Measurements from ENCODE around the gene POLR2E. TPM values are rescaled to one million over a fixed set of nuclear protein-coding genes. Genes with fewer than 3 reads are reported as not detected.

The POLR2E gene
- total and polyA plus RNA-seq, 10 of the 15 experiments (the other 5 are each of a cell fraction or from before 2014, with no cell fraction given), result 4.0 to 487 (median 200) TPM

GRCh38 chr19:1067341-1067957, 27.7 kb downstream of the POLR2E start (continued):
- TF ChIP-seq E4F1 (IDR thresholded peaks at IDR 0.05; ENCODE audit: borderline replicate concordance, partially characterized antibody), result no peak
- no peak for TF ChIP-seq USF1 (IDR thresholded peaks at IDR 0.05; ENCODE audit: borderline replicate concordance, extremely low read length, insufficient read depth, low read depth, low read length)
- TF ChIP-seq RUNX3 (IDR thresholded peaks at IDR 0.05; ENCODE audit: low read length), result peak; percentile 2; the same call in 1 of the 2 replicates
- TF ChIP-seq BCL11A (IDR thresholded peaks at IDR 0.05; ENCODE audit: low read depth, low read length), result no peak
- TF ChIP-seq MYB (IDR thresholded peaks at IDR 0.05; ENCODE audit: borderline replicate concordance, low read depth, low read length), result no peak
- no peak for TF ChIP-seq SREBF2 (IDR thresholded peaks at IDR 0.05; ENCODE audit: low read length)
- peak; percentile 36 for TF ChIP-seq RELA (IDR thresholded peaks at IDR 0.05; ENCODE audit: borderline replicate concordance, partially characterized antibody)
- no peak for TF ChIP-seq IRF3 (IDR thresholded peaks at IDR 0.05)
- no peak for TF ChIP-seq EP300 (IDR thresholded peaks at IDR 0.05; ENCODE audit: borderline replicate concordance in 1 of 2, control insufficient read depth in 1 of 2, low read depth in 2 of 2, low read length in 2 of 2)
- TF ChIP-seq ZNF217 (IDR thresholded peaks at IDR 0.05), result no peak
- TF ChIP-seq SPI1 (IDR thresholded peaks at IDR 0.05; ENCODE audit: borderline replicate concordance, insufficient read depth, low read depth, low read length), result no peak
- no peak for TF ChIP-seq HSF1 (IDR thresholded peaks at IDR 0.05; ENCODE audit: low read depth, low read length)
- TF ChIP-seq ZBTB11 (CRISPR knock-in tag; IDR thresholded peaks at IDR 0.05), result no peak
- TF ChIP-seq SMAD5 (IDR thresholded peaks at IDR 0.05; ENCODE audit: low read depth), result no peak
- TF ChIP-seq SMC3 (IDR thresholded peaks at IDR 0.05; ENCODE audit: borderline replicate concordance, low read length), result no peak
- no peak for TF ChIP-seq CHD1 (IDR thresholded peaks at IDR 0.05; ENCODE audit: low read depth, low read length)
- TF ChIP-seq ZNF207 (IDR thresholded peaks at IDR 0.05; ENCODE audit: borderline replicate concordance), result no peak
- no peak for TF ChIP-seq ZZZ3 (IDR thresholded peaks at IDR 0.05; ENCODE audit: control insufficient read depth, insufficient read length, low read depth)

Measured in GM12878 (cell line).